Liver (tissue), 9 donors: ENCODE data around the gene MRPS18A. TPM values are rescaled to one million over a fixed set of nuclear protein-coding genes. Genes with fewer than 3 reads are reported as not detected.

Experiments
- DNase-seq: peaks from one replicate; pipeline ENCODE4 v3.0.0-alpha.2; 2017; ENCODE audit warnings: low spot score
- H3K27ac ChIP-seq, 2 donors: one replicate each; pipeline ENCODE4 v1.7.0; 2013; ENCODE audit warnings: inconsistent platforms in 2 of 2, low read length in 2 of 2, control low read depth in 1 of 2, low read depth in 1 of 2, mild to moderate bottlenecking in 1 of 2
- H3K27me3 ChIP-seq, 4 donors: one replicate each; pipeline versions ENCODE4 v1.6.1 to v1.7.0; 2013; ENCODE audit warnings: low read length in 3 of 4, inconsistent platforms in 1 of 4, mild to moderate bottlenecking in 1 of 4, moderate library complexity in 1 of 4; ENCODE audit not compliant: control insufficient read depth in 4 of 4, insufficient read depth in 4 of 4
- H3K36me3 ChIP-seq, 4 donors: one replicate each; pipeline versions ENCODE4 v1.6.1 to v1.7.0; 2013; ENCODE audit warnings: low read length in 3 of 4, mild to moderate bottlenecking in 3 of 4, low read depth in 1 of 4, moderate library complexity in 1 of 4; ENCODE audit not compliant: control insufficient read depth in 4 of 4, insufficient read depth in 3 of 4
- H3K4me1 ChIP-seq, 4 donors: one replicate each; pipeline versions ENCODE4 v1.6.1 to v1.7.0; 2013; ENCODE audit warnings: low read length in 3 of 4, mild to moderate bottlenecking in 3 of 4, moderate library complexity in 1 of 4; ENCODE audit not compliant: control insufficient read depth in 4 of 4, insufficient read depth in 4 of 4
- H3K4me3 ChIP-seq, 3 donors: one replicate each; pipeline versions ENCODE4 v1.6.1 to v1.7.0; 2013; ENCODE audit warnings: low read length in 3 of 3, control low read depth in 1 of 3, low read depth in 1 of 3, mild to moderate bottlenecking in 1 of 3
- H3K9ac ChIP-seq, 2 donors: one replicate each; pipeline ENCODE4 v1.7.0; 2013; ENCODE audit warnings: low read length in 2 of 2, mild to moderate bottlenecking in 2 of 2, moderate library complexity in 2 of 2, control low read depth in 1 of 2, low read depth in 1 of 2
- H3K9me3 ChIP-seq, 4 donors: one replicate each; pipeline versions ENCODE4 v1.6.1 to v1.7.0; 2013; ENCODE audit warnings: low read length in 3 of 4; ENCODE audit not compliant: control insufficient read depth in 4 of 4
- ATF3 ChIP-seq: IDR thresholded peaks from 2 replicates; pipeline ENCODE4 v1.6.1; 2016; ENCODE audit warnings: antibody characterized with exemption
- EGR1 ChIP-seq, 2 donors: IDR thresholded peaks; 2 replicates each; pipeline ENCODE4 v1.6.1; 2016 to 2018; ENCODE audit warnings: antibody characterized with exemption in 2 of 2, low read depth in 2 of 2
- FOXA1 ChIP-seq: IDR thresholded peaks from 2 replicates; pipeline ENCODE4 v1.6.1; 2016; ENCODE audit warnings: antibody characterized with exemption
- GABPA ChIP-seq, 2 donors: IDR thresholded peaks in 1 of 2; conservative IDR thresholded peaks in 1 of 2; 2 replicates each; pipeline ENCODE4 v1.6.1; 2016; ENCODE audit warnings: antibody characterized with exemption in 2 of 2, mild to moderate bottlenecking in 1 of 2, moderate library complexity in 1 of 2
- HNF4A ChIP-seq, 2 donors: conservative IDR thresholded peaks; 2 replicates each; pipeline ENCODE4 v1.6.1; 2016; ENCODE audit warnings: antibody characterized with exemption in 2 of 2, mild to moderate bottlenecking in 2 of 2
- HNF4G ChIP-seq: IDR thresholded peaks from 2 replicates; pipeline ENCODE4 v1.6.1; 2016; ENCODE audit warnings: antibody characterized with exemption
- JUND ChIP-seq, 2 donors: IDR thresholded peaks; 2 replicates each; pipeline ENCODE4 v1.6.1; 2016; ENCODE audit warnings: antibody characterized with exemption in 2 of 2
- NR2F2 ChIP-seq: IDR thresholded peaks from 2 replicates; pipeline ENCODE4 v1.6.1; 2016; ENCODE audit warnings: antibody characterized with exemption
- RAD21 ChIP-seq, 2 donors: IDR thresholded peaks; 2 replicates each; pipeline ENCODE4 v1.6.1; 2016; ENCODE audit warnings: antibody characterized with exemption in 2 of 2, mild to moderate bottlenecking in 2 of 2
- REST ChIP-seq: IDR thresholded peaks from 2 replicates; pipeline ENCODE4 v1.6.1; 2016; ENCODE audit warnings: antibody characterized with exemption, mild to moderate bottlenecking
- RXRA ChIP-seq, 2 donors: IDR thresholded peaks; 2 replicates each; pipeline ENCODE4 v1.6.1; 2017 to 2018; ENCODE audit warnings: antibody characterized with exemption in 2 of 2, mild to moderate bottlenecking in 1 of 2
- SP1 ChIP-seq: IDR thresholded peaks from 2 replicates; pipeline ENCODE4 v1.6.1; 2018; ENCODE audit warnings: antibody characterized with exemption, mild to moderate bottlenecking
- YY1 ChIP-seq: IDR thresholded peaks from 2 replicates; pipeline ENCODE4 v1.6.1; 2016; ENCODE audit warnings: antibody characterized with exemption, mild to moderate bottlenecking
- ZBTB33 ChIP-seq: IDR thresholded peaks from 2 replicates; pipeline ENCODE4 v1.6.1; 2016; ENCODE audit warnings: antibody characterized with exemption
- WGBS: extraction: QIAGEN DNeasy Blood & Tissue Kit; methylation state at CpG from one replicate; pipeline ENCODE4 v1.1.7; 2013; 5-methylcytosine and 5-hydroxymethylcytosine counted together
- polyA plus RNA-seq, 2 donors: library from polyadenylated mRNA; stranded (reverse) in 1 of 2; unstranded in 1 of 2; fragments of 200-250 nt in 1 of 2; fragments of >200 nt in 1 of 2; fragmentation: Nextera tagmentation in 1 of 2; extraction: Ambion mirVana in 1 of 2; gene quantifications; one replicate each; pipeline versions ENCODE4 v1.2.1 to v1.2.3, GENCODE V29; 2013 to 2015
- total RNA-seq, 2 donors: library from RNA; depleted of rRNA; stranded (reverse); fragments of >200 nt; gene quantifications; one replicate each; pipeline ENCODE4 v1.2.3, GENCODE V29; 2014
- TF ChIP-seq, protein P1 (sequence below): fragments of 150-350 bp; IDR thresholded peaks from 2 replicates; pipeline ENCODE4 v1.5.1; 2017; ENCODE audit warnings: improper control_type of control experiment, low read depth, low read length; ENCODE audit not compliant: missing input control
- TF ChIP-seq, protein P2 (sequence below): IDR thresholded peaks from 2 replicates; pipeline ENCODE4 v1.6.1; 2016; ENCODE audit warnings: antibody characterized with exemption
- donor health status: healthy.
- donor health status: healthy.
- donor health status: healthy.
- donor health status: healthy.
- donor health status: healthy.

MRPS18A gene
- total and polyA plus RNA-seq, 4 donors = 21.5 to 50.5 (median 35.0) TPM

- Histone ChIP-seq H3K9ac (no peak overlapping the region), H3K4me1 (peaks cover 0 to 8% (median 4%) of the 10 kb centered on the region in 4 donors), H3K9me3 (no peaks in the 10 kb centered on the region), H3K36me3 (no peaks in the 10 kb centered on the region), H3K4me3 (no peak overlapping the region), H3K27me3 (peaks cover 0 to 4% (median 0%) of the 10 kb centered on the region in 4 donors), H3K27ac (peak overlapping the region; percentile 47 to 65)
- WGBS = 46% methylated on average over 15 of the region's 15 CpGs
- peak; percentile 83 for DNase-seq
- TF ChIP-seq REST = no peak
- no peak for TF ChIP-seq RAD21 (IDR thresholded peaks at IDR 0.05)
- TF ChIP-seq ATF3 = no peak
- TF ChIP-seq NR2F2 = peak; percentile 86
- TF ChIP-seq, protein P1, sequence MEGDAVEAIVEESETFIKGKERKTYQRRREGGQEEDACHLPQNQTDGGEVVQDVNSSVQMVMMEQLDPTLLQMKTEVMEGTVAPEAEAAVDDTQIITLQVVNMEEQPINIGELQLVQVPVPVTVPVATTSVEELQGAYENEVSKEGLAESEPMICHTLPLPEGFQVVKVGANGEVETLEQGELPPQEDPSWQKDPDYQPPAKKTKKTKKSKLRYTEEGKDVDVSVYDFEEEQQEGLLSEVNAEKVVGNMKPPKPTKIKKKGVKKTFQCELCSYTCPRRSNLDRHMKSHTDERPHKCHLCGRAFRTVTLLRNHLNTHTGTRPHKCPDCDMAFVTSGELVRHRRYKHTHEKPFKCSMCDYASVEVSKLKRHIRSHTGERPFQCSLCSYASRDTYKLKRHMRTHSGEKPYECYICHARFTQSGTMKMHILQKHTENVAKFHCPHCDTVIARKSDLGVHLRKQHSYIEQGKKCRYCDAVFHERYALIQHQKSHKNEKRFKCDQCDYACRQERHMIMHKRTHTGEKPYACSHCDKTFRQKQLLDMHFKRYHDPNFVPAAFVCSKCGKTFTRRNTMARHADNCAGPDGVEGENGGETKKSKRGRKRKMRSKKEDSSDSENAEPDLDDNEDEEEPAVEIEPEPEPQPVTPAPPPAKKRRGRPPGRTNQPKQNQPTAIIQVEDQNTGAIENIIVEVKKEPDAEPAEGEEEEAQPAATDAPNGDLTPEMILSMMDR = no peak
- TF ChIP-seq EGR1 (IDR thresholded peaks at IDR 0.05; ENCODE audit: low read depth in 2 of 2) = no peak
- TF ChIP-seq JUND (IDR thresholded peaks at IDR 0.05) = no peak
- no peak for TF ChIP-seq HNF4A (conservative IDR thresholded peaks at IDR 0.05)
- peak in 1 of 2 donors; percentile 15 for TF ChIP-seq GABPA (IDR thresholded peaks at IDR 0.05 in 1 of 2, conservative IDR thresholded peaks at IDR 0.05 in 1 of 2)
- TF ChIP-seq RXRA (IDR thresholded peaks at IDR 0.05) = peak in 1 of 2 donors; percentile 23
- peak; percentile 62 for TF ChIP-seq SP1
- TF ChIP-seq, protein P2, sequence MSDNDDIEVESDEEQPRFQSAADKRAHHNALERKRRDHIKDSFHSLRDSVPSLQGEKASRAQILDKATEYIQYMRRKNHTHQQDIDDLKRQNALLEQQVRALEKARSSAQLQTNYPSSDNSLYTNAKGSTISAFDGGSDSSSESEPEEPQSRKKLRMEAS = no peak
- no peak for TF ChIP-seq FOXA1
- TF ChIP-seq ZBTB33 = no peak
- TF ChIP-seq YY1 = no peak
- TF ChIP-seq HNF4G = no peak
Measured at GRCh38 chr6:43702534-43703440, 15.2 kb upstream of the MRPS18A start.
